GM21447 (cell line): Measurements from ENCODE around the gene FOXP4.
A peak's percentile ranks its signal among the peaks of the same experiment; 100 is the strongest.

ENCODE experiments used
- ATAC-seq: cut with Tn5 transposase; IDR thresholded peaks from one replicate; pipeline ENCODE4 v1.9.1; 2021; ENCODE audit not compliant: unreplicated experiment

FOXP4 gene

DNA sequence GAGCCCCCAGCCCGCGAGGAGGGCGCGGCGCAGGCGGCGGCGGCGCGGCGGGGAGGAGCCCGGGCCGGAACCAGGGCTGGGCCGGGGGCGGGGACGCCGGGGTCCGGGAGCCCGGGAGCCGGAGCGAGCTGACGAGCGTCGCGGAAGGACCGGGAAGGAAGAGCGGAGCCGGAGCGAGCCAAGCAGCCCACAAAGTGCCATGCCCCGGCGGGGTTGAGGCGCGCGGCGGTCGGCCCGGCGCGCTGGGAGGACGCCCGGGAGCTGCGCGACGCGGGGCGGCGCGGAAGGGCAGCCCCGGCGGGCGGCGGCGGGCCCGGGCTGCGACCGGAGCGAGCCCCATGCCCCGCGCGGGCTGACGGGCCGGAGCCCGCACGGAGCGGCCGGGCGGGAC, 289 bp downstream of the FOXP4 start:
- peak; percentile 31 for ATAC-seq

DNA sequence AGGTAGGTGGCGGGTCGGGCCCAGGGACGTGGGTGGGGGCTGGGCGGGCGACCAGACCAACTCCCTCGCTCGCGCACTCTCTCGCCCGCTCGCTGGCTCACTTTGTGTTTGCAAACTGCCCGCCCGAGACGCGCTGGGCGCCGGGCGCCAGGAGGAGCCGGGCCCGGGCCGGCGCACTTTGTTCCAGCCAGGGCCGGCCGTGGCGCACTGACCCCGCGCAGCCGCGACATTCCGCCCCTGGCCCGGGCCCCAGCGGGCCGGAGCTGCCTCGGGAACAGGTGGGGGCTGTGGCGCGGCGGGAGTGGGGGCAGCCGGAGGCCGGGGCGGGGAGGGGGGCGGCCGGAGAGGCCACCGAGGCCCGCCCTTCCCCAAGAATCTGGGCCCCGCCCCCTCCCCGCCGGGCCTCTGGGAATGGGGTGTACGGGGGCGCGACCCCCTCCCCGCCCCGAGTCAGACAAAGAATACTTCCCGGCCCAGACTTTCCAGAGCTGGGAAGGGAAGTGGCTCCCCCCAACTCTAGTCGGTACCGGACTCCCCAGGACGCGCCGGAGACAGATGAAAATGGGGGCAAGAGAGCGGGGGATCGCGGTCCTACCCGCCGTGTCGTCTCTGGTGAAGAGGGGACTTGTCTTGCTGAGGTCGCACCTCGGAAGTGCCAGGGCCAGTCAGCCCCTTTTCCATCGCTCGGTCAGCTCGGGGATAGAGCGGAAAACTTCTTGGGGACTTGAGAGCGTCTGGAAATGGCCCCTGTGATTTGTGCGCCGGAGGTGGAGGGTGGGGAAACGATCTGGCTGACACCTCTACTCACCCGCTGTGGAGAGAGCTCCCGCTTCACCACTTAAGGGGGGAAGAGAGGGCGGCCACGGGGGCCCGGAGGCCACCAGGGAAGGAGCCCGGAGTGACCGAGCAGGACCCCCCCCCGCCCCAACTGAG, 951 bp downstream of the FOXP4 start:
- peak; percentile 9 for ATAC-seq

DNA sequence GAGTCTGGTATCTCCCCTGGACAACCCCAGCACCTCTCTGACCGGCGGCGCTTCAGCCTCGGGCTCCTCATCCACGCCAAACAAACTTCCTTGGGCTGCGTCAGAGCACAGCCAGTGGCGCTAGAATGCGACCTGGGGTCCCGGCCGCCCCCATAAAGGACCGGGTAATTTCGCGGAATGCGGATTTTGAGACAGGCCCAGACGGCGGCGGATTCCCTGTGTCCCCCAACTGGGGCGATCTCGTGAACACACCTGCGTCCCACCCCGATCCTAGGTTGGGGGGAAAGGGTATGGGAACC, 1.6 kb downstream of the FOXP4 start:
- no peak for ATAC-seq

DNA sequence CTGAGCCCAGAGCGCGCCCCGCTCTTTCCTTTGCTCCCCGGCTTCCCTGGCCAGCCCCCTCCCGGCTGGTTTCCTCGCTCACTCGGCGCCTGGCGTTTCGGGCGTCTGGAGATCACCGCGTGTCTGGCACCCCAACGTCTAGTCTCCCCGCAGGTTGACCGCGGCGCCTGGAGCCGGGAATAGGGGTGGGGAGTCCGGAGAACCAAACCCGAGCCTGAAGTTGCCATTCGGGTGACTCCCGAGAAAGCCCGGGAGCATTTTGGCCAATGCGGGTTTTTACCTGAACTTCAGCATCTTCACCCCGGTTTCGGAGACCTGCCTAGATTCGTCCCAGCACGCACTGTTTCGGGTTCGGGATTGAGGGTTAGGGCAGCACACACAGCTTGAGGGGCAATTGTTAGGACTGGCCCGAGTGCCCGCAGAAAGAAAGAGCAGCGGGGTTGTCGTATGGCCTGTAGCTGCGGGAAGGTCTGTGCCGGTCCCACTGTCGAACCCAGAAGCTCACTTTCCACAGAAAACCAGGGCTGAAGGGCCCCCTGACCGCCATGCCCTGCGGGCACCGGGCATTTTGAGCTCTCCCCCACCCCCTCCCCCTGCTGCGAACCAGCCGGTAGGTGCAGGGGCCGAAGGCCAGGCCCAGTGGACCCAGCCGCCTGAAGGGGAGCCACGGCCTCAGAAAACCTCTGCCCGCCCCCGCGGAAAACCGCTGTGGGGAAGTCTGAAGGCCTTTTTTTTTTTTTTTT, 2.1 kb downstream of the FOXP4 start:
- ATAC-seq, result no peak

DNA sequence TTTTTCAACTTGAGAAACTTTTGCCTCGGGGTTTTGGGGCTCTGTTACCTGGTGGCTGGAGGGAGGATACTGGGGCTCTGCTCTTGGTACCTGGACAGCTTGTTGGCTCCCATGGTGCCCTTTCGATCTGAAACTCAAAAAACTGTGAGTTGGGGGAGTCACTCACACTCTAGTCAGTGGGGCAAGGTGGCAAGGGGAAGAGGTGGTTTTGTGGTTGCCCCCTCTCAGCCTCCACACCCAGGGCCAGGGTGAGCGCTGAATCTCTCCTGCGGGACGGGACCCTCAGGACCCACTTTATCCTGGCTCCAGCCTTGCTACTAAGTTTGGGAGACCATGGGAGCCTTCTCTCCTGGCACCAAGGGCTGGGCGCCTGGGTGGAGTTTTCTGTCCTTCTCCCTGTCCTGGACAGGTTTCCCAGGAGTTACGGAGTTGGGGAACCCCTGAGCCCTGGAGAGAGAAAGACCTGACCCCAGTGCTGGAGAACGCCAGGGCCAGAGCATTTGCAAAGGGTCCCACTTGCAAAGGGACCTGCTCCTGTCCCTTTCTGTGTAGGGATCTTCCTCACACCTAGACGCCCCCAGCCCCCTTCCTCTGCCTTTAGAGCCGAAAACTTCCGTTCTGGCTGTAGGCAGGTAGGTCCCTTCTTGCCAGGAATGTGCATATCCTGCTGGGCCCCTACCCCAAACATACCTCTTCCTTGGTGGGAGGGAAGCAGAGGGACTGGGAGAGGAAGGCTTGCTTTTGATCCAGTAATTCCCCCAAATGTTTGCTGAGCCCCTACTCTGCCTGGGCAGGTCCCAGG, 2.9 kb downstream of the FOXP4 start:
- ATAC-seq, result no peak

DNA sequence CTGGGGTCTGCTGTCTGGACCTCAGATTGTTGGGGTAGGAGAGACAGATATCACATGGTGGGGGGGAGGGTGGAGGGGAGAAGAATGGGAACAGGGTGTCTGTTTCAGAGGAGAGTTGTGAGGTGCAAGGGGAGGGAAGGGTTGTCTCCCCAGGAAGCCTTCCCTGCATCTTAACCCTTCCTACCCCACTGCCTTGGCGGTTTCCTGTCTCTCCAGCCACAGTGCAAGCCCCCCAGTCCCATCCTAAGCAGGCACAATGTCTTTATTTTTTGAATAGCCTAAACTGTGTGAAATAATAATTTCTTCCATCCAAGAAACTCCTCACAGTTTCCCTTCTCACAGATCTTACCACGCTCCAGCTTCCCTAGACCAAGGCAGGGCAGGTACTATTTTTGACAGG, 3.5 kb downstream of the FOXP4 start:
- ATAC-seq, result no peak

DNA sequence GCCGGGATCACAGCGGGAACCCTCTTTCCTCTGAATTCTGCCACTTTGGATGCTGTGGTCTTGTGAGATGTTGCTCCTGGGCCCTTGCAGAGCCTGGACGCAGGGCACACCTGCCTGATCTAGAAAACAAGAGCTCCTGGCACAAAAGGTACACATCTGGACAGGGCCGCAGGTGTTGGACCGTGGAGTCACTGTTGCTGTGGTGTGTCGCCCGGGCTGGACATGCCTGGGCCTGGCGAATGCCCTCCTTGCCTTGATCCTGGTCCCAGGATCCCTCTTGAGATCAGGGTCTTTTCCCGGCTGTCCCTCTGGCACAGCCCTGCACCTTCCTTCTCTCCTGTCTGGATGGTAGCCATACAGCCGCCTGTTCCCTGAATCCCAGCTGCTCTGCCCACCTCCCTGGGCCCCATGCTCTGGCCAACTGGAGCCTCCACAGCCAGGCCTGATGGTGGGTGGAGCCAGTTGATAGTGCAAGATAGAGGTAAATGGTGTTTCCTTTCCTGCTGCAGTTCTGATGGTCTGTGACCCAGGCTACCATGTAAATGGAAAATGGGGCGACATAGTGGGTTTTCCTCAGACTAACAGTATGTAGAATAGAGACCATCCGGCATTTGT, 5.0 kb downstream of the FOXP4 start:
- ATAC-seq, result no peak

DNA sequence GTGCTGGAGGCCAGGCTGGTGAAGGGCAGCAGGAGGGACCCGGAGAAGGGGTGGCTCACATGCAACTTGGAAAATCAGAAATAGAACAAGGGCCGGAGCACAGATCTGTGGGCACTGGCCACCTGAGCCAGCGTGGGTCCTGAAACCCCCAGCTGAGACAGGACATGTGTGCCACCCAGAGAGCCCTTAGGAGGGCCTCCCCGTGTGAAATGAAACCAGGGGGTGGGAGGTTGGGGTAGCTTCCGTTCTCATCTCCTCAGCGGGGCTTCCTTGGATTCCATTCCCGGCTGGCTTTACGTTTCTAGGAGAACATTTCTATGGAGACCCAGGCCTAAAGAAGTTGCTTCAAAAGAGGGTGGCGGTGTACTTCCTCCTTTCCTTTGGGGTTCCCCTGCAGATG, 5.7 kb downstream of the FOXP4 start:
- no peak for ATAC-seq

DNA sequence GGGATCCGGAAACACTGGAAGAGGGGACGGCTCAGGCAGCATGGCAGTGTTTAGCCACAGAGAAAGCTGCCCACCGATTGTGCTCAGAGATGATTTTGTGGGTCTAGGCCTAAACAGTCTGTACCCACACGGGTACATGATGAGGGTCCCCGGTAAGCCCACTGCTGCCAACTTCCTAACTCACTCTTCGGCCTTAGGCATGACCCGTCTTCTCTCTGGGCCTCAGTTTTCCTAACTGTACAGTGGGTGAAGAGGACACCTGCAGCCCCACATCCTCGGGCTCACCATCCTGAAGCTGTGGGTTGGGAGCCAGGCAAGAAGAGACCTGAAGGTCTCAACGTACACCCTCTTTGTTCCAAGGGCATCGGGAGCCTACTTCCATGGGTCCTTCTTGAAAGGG, 6.5 kb downstream of the FOXP4 start:
- no peak for ATAC-seq

DNA sequence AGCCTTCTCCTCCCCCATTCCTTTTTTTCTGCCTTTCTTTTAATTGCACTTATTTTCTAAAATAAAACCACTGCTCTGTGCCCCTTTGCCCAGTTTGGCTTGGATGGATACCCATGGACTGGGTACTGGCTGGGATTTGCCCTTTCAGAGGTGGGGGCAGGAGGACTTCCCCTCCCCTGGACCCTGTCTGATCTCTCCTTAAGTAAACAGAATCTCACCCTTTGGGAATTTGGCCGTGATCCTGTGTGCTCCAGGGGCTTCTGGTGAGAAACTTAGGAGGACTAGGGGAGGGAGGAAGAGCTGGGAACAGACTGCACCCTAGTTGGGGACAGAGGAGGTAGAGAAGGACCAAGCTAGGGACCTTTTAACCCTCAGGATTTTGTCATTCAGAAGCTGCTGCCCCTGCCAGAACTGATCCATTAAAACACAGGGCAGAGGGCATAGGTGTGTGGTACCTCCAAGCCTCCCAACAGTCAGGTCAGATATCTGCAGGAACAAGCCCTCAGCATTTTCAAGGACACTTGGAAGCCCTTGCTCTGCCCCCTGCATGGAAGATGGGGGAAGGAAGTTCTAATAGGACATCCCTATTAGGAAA, 7.3 kb downstream of the FOXP4 start:
- no peak for ATAC-seq

DNA sequence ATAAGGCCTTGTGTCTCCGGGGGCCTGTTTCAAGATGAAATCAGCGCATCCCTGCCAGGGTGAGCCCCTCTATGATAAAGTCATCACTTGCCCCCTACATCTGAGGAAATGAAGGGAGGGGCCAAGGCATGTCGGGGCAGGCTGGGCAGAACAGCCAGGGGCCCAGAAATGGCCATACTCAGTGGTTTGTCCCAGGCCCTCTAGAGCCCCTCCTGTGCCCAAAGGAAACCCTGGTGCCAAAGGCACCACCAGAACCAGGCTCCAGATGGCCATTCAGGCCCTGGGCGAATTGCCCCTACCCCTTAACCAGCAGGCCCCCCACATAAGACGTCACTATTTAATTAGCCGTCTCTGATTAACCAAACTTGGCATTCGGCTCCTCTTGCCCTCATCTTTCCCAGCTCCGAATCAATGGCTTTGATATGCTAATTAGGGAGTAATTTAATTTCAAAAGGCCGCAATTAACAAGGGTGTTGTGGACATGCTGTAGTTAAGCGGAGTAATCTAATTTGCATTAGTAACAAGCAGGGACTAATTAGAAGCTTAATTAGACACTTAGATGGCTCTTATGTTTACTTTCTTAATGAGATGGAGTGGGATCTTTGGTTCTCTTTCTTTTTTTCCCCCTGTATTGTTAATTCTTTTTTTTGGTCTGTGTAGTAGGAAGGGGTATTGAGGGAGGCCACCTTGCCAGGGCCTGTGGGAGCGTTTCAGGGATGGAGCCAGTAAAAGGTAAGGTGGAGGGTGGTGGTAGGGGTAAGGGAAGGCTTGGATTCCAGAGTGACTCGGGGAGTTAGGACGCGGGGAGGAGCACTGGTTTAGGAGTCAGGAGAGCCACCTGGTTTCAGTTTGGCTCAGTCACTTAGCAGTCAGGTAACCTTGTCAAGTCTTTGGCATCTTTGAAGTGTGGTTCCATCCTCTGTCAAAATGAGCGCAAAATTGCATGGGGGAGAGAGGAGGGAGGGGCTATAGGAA, 9.4 kb downstream of the FOXP4 start:
- no peak for ATAC-seq

DNA sequence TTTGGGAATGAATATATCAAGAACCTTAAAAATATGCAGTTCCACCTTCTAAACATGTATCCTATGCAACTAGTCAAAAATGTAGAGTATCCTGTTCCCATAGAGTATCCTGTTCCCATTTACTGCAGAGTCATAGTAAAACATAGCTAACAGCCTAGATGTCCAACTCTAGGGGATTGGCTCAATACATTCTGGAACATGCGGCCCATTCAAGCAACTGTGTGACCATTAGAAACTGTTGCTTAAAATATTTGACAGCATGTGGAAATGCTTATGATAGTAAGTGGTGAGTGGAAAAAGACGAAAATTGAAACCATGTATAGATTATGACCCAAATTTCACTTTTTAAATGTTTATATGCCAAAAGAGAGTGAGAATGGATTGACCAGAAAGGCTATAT, 11.2 kb downstream of the FOXP4 start:
- ATAC-seq, result no peak

DNA sequence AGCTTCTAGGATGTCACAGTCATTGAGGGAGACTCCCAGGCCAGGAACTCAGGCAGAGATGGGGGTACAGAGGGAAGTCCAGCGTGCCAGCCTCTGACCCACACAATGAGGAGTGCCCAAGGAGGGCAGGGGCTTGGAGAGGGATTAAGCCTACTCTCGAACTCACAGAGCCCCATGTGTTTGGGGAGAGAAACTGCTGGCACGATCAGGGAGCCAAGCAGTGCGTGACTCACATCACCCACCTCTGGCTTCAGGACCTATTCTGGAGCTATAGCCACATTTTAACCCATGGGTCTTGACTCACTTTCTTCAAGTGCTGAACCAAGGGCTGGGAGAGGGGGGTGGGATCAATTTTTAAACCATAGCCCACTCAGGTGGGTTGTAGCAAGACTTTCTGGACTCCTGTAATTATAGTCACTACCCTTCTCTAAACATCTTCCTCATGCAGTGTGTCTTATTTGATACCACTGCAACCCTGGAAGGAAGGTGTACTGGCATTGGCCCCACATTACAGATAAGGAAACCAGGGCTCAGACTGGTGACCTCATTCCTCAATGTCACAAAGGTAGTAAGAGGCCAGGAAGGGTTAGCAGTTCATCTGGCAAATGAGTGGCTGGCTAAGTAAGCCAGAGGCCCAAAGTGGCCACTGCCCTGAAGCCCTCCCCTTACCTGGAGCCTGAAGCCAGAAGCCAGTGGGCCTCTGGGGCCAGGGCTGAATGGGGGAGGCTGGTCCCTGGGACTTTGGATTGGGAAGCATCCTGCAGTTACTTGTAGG, 12.0 kb downstream of the FOXP4 start:
- ATAC-seq, result no peak

DNA sequence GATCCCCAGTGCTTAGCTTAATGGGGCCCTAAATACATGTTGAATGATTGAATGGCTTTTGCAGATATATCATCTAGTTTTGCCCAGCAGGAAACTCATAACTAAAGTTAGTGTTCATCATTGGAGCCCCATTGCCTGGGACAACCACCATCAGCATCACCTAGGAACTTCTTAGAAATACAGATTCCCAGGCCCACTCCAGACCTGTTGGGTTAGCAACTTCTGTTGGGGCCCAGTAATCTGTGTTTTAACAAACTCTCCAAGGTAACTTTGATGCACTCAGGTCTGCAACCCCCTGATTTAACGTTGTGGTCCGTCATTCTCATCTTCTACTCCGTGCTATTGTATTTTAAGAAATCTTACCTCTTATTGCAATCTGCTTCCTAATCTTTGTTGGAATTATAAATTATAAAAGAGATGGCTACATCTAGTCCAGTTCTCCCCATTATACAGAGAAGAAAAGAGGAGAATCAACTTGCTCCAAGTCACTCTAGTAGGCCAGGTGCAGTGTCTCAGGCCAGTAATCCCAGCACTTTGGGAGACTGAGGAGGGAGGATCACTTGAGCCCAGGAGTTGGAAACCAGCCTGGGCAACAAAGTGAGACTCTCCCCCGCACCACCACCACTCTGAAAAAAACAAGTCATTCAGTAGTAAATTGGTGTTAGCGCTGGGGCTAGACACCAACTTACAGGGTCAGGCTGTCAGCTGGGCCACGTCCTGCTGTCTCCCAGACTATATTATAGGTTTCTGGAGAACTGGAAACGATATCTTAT, 13.7 kb downstream of the FOXP4 start:
- ATAC-seq, result no peak

DNA sequence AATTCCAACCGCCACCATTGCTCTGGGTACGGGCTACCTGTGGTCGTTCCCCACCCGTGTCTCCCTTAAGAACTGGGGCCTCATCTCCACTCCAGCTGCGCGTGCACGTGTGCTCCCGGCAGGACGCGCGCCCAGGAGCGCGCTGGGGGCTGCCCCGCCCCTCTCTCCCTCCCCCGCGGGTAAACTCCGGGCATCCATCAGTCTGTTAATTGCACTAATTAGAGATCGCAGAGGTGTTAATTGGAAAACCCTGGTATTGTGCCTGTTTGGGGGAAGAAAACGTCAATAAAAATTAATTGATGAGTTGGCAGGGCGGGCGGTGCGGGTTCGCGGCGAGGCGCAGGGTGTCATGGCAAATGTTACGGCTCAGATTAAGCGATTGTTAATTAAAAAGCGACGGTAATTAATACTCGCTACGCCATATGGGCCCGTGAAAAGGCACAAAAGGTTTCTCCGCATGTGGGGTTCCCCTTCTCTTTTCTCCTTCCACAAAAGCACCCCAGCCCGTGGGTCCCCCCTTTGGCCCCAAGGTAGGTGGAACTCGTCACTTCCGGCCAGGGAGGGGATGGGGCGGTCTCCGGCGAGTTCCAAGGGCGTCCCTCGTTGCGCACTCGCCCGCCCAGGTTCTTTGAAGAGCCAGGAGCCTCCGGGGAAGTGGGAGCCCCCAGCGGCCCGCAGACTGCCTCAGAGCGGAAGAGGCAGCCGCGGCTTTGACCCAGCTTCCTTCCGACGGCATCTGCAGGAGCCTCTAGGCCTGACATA, 14.4 kb downstream of the FOXP4 start:
- ATAC-seq, result peak; percentile 72

DNA sequence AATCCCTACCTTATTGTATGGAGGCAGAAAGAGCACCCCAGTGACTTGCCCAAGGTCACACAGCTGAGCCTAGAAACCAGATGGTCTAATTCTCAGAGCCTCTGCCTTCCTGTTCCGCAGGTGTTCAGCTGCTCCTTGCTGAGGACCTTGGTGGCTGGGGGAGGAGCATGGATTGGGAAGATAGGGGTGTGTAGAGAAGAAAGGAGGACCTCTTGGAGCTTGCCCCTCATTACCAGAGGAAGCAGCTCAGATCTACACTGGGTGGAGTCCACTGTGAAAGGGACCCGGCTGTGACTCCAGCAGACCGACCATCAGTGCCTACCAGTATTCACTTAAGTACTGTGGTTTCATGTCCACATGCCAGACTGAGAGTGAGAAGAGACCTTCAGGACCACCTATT, 15.2 kb downstream of the FOXP4 start:
- ATAC-seq, result no peak
